Nephron (organoid): ENCODE data around the gene MALRD1.
"Not testable (repeated sequence)": the region's sequence is repeated elsewhere in the genome, so short reads cannot be mapped to it uniquely, and the experiment has no call there.

Source experiments
- H3K27ac Mint-ChIP-seq, 3 experiments: 2 replicates each; pipeline ENCODE4 v1.8.0; 2020; ENCODE audit warnings: mixed read lengths in 3 of 3, mild to moderate bottlenecking in 2 of 3, moderate library complexity in 1 of 3
- H3K27me3 Mint-ChIP-seq: 2 replicates; pipeline ENCODE4 v1.8.0; 2021; ENCODE audit warnings: low read depth, mild to moderate bottlenecking, moderate library complexity, mixed read lengths
- H3K36me3 Mint-ChIP-seq: 2 replicates; pipeline ENCODE4 v1.8.0; 2020; ENCODE audit warnings: low read depth, mixed read lengths
- H3K4me1 Mint-ChIP-seq: 2 replicates; pipeline ENCODE4 v1.8.0; 2020; ENCODE audit warnings: mixed read lengths
- H3K4me3 Mint-ChIP-seq, 3 experiments: 2 replicates each; pipeline ENCODE4 v1.8.0; 2020; ENCODE audit warnings: mild to moderate bottlenecking in 3 of 3, mixed read lengths in 3 of 3, moderate library complexity in 2 of 3
- H3K9me3 Mint-ChIP-seq: 2 replicates; pipeline ENCODE4 v1.8.0; 2020; ENCODE audit warnings: mixed read lengths
- CTCF ChIP-seq, 3 experiments: fragments of 200-600 bp; sonication (generic); IDR thresholded peaks; one replicate each; pipeline ENCODE4 v1.5.0; 2021; ENCODE audit warnings: antibody characterized with exemption in 3 of 3; ENCODE audit not compliant: unreplicated experiment in 3 of 3

The MALRD1 gene

DNA sequence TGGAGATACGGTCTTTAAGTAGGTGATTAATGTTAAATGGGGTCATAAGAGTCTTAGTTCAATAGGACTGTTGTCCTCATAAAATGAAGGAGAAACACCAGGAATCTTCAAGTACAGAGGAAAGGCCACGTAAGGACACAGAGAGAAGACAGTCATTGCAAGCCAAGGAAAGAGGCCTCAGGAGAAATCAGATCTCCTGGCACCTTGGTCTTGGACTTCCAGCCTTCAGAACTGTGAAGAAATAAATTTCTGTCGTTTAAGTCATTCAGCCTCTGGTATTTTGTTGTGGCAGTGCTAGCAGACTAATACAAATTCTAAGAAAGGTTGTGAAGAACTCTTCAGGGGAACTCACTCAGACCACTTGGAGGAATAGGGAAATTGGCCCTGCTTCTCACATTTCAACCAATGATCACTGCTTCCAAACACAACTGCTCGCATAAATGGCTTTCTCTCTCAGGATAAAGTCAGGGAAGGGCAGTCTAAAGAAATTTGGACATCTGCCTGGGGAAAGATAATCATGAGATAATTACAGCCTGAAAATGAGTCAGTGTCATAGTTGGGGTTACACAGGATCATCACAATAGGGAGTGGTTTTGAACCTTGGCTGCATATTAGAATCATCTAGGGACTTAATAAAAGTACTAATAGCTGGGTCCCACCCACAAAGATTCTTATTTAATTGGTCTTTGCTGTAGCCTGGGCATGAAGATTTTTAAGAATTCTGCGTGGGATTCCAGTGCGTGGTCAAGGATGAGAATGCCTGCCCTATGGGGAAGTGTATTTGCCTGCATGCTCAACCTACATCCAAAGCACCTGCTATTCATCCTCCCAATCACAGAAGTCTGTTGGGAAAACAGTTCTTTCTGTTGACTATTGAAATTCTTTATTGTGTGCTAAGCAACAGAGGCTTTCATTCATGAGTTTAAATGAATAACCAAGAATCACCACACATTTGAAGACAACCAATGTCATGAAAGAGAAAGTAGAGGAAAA is 457.0 kb downstream of the MALRD1 start:
- no peaks in the 10 kb centered on the region for H3K36me3 Mint-ChIP-seq
- H3K9me3 Mint-ChIP-seq, result no peaks in the 10 kb centered on the region
- no peak overlapping the region for H3K4me3 Mint-ChIP-seq
- H3K27me3 Mint-ChIP-seq, result no peaks in the 10 kb centered on the region
- H3K27ac Mint-ChIP-seq, result no peak overlapping the region
- H3K4me1 Mint-ChIP-seq, result no peaks in the 10 kb centered on the region
- no peak for TF ChIP-seq CTCF (IDR thresholded peaks at IDR 0.05; ENCODE audit: unreplicated experiment in 3 of 3)

- H3K27me3 Mint-ChIP-seq, result not testable (repeated sequence)
Observed at GRCh38 chr10:19510005-19510732, 461.6 kb downstream of the MALRD1 start.

GRCh38 chr10:19518109-19518508 is 469.5 kb downstream of the MALRD1 start:
- Mint-ChIP-seq H3K27me3 (no peaks in the 10 kb centered on the region), H3K4me3 (no peak overlapping the region), H3K36me3 (no peaks in the 10 kb centered on the region), H3K4me1 (no peaks in the 10 kb centered on the region), H3K9me3 (peaks cover 5% of the 10 kb centered on the region), H3K27ac (no peak overlapping the region)
- no peak for TF ChIP-seq CTCF (IDR thresholded peaks at IDR 0.05; ENCODE audit: unreplicated experiment in 3 of 3)

More at GRCh38 chr10:19510005-19510732, 461.6 kb downstream of the MALRD1 start:
- H3K9me3 Mint-ChIP-seq, H3K4me1 Mint-ChIP-seq, H3K36me3 Mint-ChIP-seq, H3K4me3 Mint-ChIP-seq: not testable (repeated sequence)
- H3K27ac Mint-ChIP-seq, result peak overlapping the region in 1 of 3 experiments; percentile 81

- Mint-ChIP-seq H3K9me3 (peaks cover 4% of the 10 kb centered on the region), H3K27me3 (no peaks in the 10 kb centered on the region), H3K4me1 (no peaks in the 10 kb centered on the region), H3K27ac (no peak overlapping the region), H3K4me3 (no peak overlapping the region), H3K36me3 (no peaks in the 10 kb centered on the region)
- TF ChIP-seq CTCF (IDR thresholded peaks at IDR 0.05; ENCODE audit: unreplicated experiment in 3 of 3), result no peak
Observed at GRCh38 chr10:19518632-19519031, 470.0 kb downstream of the MALRD1 start.

- Mint-ChIP-seq H3K27ac (no peak overlapping the region), H3K9me3 (no peaks in the 10 kb centered on the region), H3K4me1 (no peaks in the 10 kb centered on the region), H3K27me3 (no peaks in the 10 kb centered on the region), H3K36me3 (no peaks in the 10 kb centered on the region), H3K4me3 (no peak overlapping the region)
- no peak for TF ChIP-seq CTCF (IDR thresholded peaks at IDR 0.05; ENCODE audit: unreplicated experiment in 3 of 3)
Observed at GRCh38 chr10:19531324-19531723, 482.7 kb downstream of the MALRD1 start.

GRCh38 chr10:19532411-19532810 is 483.8 kb downstream of the MALRD1 start:
- TF ChIP-seq CTCF (IDR thresholded peaks at IDR 0.05; ENCODE audit: unreplicated experiment in 3 of 3), result no peak
- no peak overlapping the region for H3K27ac Mint-ChIP-seq
- no peaks in the 10 kb centered on the region for H3K4me1 Mint-ChIP-seq
- H3K36me3 Mint-ChIP-seq, result no peaks in the 10 kb centered on the region
- no peaks in the 10 kb centered on the region for H3K9me3 Mint-ChIP-seq
- H3K27me3 Mint-ChIP-seq, result no peaks in the 10 kb centered on the region
- H3K4me3 Mint-ChIP-seq, result no peak overlapping the region
